HL-60/S4 treated with retinoic acid at 250 ng/mL for 4 days and 3 days (cell line): ENCODE data around the gene CPA4.

Experiments used
- in situ Hi-C: fragments of 300-500 bp; cut with MboI; formaldehyde crosslinking; loops from 2 replicates; pipeline ENCODE4 v1.7.0; 2022; ENCODE audit warnings: low sequenced_read_pairs

Gene CPA4

DNA sequence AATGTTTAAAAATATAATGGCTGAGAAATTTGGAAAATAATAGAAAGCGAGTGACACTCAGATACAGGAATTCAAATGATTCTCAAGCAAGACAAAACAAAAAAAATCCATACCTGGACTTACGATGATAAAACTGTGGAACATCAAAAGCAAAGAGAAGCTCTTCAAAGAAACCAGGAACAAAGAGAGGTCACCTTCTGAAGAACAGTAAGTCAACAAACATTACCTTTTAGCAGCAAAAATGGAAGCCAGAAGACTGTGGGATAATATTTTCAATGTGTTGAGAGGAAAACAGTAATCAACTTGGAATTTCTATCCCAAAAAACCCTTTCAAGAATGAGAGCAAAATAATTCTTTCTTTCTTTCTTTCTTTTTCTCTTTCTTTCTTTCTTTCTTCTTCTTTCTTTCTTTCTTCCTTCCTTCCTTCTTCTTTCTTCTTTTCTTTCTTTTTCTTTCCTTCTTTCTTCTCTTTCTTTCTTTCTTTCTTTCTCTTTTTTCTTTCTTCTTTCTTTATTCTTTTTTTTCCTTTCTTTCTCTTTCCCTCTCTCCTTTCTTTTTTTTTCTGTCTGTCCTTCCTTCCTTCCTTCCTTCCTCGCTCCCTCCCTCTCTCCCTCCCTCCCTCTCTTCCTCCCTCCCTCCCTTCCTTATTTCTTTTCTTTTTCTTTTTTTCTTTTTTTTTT is 49.9 kb downstream of the CPA4 start:
- in situ Hi-C loops: no loop called here

DNA sequence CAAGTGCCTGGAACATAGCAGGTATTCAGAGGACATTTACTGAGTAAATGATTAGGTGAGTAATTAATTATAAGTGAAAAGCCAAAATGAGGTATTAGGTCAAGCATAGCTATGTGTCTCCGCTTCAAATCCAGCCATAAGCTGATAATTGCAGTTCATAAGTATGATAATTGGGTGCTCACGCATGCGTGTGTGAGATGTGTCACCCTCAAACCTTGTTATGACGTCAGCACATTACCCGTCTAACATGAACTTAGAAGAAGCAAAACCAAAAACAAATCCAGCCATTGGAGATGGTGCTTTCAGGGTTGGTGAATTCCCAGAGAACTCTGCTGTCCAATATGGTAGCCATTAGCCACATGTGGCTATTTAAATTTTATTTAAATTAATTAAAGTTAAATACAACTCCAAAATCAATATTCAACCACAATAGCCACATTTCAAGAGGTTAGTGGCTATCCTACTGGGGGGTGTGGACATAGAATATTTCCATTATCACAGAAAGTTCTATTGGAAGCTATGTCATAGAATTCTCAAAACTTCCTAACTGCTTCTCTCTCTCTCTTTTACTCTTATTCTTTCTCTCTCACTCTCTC is 51.4 kb downstream of the CPA4 start, which contains the start of gene CPA5:
CPA5 (plus strand) TSS at position 546 of the 596 bp plus-strand sequence. CDS start 1,670 bp downstream, outside the sequence.
- in situ Hi-C loops: no loop called here

DNA sequence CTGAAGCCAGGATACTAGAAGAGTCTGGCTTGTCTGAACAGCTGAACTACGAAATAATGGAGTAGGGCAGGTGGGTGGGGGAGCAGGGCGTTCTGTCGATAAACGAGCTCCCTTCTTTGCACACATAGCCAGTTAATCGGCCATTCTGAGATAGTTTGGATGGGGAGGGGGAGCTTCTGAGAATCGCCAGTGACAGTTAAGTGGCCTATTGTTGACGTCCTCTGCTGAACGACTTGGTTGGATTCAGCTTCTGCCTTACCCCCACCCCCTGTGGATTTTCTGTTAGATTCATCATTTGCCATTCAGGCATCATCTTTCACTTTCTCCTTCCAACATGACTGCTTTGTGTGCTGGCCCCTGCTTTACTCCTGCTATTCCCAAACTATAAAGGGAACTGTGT is 52.2 kb downstream of the CPA4 start:
- in situ Hi-C loops: no loop called here

DNA sequence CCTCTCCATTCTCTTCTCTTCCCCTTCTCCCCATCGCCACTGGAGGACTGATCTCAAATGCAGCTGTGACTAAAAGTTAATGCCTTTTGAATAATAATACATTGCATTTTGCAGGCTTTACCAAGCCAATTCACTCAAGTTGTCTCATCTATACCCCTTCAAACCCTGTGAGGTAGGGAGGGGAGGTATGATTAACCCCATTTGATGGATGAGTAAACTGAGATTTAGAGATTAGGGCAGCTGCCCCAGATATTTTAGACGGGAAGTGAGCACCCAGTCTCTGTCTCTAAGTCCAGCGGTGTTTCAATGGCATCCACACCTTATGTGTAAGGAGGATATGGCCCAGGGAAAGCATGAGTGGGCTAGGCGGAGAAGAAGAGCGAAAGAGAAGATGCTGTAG is 52.8 kb downstream of the CPA4 start:
- in situ Hi-C loops: no loop called here

DNA sequence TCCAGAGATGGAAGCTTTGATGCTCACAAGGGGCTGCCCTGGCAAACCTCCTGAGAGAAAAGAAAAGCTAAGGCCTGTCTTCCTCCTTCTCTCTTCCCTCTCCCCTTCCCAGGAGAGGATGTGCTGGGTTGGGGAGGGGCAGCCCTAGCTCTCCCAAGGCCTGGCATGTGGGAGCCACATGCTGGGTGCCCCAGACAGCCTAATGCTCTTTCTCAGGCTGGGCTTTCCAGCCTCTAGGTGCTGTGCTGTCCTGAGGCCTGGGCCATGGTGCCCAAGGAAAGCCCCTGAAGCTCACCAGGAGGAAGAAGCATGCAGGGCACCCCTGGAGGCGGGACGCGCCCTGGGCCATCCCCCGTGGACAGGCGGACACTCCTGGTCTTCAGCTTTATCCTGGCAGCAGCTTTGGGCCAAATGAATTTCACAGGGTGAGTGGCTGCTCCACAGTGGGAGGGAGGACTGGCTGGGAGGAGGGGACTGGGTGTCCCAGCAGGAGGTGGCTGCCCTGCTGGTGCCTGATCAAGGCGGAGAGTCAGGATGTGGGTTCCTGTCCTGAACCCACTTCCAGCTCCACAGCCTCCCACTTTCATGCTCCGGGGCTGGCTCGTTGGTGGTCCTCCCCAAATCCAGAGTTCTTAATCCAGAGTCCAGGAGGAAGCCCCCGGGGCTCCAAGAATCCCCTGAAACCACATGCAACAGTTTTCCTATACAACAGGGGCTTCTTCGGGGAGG is 53.4 kb downstream of the CPA4 start:
- in situ Hi-C loops: no loop called here

DNA sequence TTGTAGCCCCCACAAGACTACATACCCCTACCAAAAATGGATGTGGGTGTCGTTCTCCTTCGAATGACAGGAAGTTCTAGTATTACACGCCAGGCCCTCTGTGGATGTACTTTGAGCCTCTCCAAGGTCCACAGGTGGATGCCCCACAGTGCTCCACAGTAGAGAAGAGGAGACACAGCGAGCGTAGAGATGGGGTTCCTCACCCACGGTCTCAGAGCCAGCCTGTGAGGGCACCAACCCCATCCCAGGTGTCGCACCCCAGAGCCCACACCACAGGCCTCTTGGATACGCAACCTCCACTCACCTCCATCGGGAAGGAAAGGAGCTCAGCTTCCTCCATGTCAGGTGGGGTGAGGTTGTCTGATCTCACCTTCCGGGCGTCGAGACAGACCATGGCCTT is 54.0 kb downstream of the CPA4 start:
- in situ Hi-C loops: no loop called here

DNA sequence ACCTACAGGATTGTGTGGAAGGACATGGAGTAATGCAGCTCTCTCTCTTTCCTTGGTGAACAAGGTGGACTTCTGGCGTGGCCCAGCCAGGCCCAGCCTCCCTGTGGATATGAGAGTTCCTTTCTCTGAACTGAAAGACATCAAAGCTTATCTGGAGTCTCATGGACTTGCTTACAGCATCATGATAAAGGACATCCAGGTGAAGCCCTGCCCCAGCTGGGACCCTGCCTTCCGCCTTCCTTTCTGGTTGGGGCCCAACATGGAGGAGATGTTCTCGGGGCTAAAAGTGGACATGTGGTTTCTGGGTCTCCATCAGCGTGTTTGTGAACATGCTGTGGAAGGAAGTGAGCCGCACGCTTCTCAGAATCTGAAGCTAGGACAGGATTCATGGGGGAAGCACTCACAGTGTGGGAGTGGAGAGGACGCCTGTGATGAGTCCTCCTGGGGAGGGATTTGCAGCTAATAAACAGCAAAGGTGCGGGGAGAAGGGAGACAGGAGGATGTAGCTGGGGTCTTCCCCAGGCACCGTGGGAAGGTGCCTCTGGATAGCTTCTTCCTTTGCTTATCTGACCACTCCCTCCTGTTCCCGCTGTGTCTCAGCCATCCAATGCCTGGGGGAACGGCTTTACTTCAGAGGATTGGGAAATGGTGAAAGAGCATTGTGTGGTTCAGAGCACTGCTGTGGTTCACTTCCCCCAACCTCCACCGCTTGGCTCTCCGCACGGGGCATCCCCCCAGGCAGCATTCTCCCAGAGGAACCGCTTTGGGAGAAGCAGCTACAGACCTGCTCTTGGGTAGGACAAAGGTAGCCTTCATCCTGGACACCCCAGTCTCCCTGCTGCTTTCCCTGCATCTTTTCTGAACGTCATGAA is 57.2 kb downstream of the CPA4 start:
- in situ Hi-C loops: no loop called here

DNA sequence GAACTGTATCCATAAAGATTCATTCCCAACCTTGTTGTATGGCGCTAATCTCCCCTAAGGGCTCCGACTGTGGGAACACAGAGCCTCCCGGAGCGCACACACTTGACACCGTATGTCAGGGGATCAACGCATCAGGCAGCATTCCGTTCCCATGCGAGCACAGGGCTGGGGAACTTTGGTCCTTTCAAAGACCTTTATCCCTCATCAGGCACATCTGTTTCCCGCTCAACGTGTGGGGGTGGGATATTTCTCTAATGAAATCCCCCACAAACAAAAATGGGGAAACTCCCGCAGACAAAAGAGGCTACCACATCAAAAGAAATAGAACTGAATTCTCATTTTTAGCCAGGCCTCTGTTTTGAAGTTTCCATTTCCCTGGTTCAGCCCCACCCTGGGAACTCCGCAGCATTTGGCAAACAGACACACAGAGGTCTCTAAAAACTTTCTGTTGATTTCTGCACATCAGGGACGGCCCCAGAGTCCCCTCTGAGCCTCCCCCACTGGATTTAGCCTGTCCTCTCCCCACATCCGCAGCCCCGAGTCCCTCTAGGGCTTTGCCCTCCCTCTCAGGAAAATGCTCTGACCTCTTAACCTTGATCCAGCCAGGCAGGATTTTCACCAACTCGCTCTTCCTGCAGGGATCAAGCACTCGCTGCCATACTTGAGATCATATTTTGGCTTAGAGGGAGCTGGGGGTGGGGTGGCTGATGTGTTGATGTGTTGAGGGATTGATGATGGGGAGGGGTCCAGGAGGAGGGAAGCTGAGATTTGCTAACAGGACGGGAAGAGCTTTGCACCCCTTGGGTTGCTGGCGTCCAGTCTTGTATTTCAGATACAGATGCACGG is 58.2 kb downstream of the CPA4 start:
- in situ Hi-C loops: no loop called here

DNA sequence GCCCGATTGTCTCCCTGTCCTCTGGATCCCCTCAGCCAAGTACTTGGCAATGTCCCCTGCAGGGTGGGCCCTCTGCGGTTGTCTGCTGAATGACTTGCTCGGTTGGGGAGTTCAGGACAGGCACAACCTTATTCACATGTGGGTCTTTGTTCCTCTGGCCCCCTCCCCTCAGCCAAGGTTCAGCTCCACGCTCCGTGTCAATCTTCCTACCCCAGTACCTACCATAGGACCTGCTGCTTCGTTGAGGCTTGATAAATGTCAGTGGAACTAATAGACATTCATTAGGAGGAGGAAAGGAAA is 58.8 kb downstream of the CPA4 start:
- in situ Hi-C loops: no loop called here

DNA sequence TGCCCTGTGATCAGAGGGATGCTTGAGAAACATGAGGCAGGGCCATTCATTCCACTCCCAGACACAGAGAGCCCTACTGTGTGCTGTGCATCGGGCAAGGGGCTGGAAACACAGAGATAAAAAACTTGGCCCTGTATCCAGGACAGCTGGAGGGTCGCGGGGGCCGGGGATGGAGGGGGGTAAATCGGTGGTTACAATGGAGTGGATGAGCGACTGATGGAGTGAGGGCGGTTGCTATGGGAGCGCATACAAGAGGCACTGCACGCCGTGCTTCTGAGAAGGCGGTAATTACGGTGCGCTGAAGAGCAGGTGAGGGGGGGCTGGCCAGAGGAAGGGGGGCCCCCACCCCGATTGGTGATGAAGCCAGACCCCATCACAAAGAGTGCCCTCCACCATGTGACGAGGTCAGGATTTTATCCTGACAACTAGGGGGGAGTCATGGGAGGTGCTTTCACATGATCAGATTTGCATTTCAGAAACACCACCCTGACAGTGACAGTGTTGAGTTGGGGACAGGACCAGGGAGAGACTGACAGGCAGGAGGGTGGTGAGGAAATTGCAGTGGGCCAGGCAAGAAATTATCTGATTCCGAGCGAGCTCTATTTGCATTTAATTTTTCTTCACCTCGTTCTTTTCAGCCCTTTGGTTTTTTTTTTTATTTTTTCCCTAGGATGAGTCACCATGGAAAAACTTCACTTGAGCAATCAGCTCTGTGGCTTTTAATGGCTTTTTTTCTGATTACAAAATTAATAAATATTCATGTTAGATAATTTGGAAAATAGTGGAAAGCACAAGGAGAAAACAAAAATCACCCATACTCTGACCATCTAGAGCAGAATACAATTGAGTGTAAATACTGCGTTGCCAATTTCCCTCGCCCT is 59.5 kb downstream of the CPA4 start:
- in situ Hi-C loops: no loop called here

DNA sequence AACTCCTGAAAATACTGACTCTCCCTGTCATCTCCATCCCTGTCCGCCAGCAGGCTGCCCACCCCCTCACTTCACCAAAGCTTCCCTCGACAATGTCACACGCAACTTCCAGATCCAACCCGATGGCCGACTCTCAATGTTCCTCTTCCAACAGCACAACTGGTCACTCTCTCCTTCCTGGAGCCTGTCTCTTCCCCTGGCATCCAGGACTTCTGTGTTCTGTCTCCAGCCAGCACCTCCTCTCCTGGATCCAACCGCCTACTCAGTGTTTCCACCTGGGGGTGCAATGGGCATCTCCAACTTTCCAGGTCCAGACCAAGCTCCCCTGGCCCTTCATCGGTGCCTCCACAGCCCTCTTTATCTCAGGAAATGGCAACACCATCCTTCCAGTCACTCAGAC is 60.2 kb downstream of the CPA4 start:
- in situ Hi-C loops: no loop called here

DNA sequence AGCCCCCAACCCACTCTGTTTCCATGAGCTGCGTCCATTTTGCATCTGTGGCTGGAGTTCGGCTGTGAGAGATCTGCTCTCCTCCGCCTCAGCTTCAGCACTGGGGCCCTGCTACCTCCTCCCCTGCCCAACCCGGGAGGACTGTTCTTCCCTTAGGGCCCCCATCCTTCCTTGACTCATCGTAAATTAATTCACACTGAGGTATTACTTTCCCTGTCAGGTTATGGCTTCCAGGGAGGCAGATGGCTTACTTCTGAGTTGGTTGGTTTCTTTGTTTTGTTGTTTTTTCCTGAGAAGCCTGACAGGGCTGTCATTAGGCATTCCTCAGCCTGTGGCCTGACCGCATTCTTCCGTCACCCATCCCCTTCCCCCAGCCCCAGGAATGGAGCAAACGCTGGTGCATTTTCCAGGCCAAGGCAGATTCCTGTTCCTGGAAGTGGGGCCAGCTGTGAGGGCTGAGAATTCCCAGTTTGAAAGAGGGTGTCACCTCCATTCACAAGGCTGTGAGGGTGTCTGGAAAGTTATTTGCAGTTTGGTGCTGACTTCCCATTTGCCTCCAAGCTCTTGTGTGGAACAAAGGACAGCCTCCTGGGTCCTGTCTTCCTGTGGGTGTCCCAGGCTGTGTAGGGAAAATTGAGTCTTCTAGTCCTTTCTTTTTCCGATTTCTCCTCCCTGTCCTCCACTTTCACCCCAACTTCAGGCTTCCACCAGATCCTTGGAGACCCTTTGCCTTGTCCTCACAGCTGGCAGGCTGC is 63.3 kb downstream of the CPA4 start:
- in situ Hi-C loops: no loop called here

DNA sequence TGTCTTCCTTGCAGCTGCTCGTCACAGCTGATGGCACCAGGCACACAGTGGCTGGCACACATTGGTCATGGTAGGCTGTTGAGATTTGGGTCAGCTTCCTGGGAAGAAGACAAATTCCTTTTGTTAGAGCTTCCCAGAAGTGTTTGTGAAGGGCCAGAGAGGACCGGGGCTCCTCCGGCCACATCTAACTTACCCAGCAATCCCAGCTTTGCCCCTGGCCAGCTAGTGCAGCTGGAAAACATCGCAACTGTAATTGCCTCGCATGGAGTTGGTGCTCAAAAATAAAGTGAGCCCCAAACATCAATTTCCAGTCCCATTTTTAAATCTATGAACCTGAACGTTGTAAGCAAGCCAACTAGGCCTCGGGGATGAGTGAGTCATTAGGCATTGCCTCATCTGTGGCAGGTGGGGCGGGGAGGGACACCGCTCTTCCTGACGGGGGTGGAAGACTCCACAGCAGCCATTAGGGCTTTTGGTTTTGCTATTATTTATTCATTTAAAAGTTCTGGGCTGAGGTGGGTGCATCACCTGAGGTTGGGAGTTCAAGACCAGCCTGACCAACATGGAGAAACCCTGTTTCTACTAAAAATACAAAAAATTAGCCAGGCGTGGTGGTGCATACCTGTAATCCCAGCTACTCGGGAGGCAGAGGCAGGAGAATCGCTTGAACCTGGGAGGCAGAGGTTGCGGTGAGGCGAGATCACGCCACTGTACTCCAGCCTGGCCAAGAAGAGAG is 64.1 kb downstream of the CPA4 start:
- in situ Hi-C loops: no loop called here

DNA sequence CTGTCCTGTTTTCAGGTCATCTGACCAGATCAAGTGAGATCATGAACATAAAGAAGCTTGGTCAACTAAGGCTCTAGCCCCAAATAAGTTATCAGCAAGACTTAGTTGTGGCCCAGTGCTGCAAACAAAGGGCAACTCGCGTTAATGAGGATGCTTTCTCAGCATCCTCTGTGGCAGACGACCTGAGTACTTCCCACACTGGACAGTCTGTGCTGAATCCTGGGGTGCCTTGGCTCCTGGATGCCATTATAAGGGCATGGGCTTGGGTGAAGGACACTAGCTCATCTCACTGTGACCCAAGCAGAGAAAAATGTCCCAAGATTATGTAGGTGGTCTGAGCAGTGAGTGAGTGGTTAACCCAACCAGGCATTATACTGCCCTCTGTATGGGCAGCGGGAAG is 65.5 kb downstream of the CPA4 start:
- in situ Hi-C loops: no loop called here

DNA sequence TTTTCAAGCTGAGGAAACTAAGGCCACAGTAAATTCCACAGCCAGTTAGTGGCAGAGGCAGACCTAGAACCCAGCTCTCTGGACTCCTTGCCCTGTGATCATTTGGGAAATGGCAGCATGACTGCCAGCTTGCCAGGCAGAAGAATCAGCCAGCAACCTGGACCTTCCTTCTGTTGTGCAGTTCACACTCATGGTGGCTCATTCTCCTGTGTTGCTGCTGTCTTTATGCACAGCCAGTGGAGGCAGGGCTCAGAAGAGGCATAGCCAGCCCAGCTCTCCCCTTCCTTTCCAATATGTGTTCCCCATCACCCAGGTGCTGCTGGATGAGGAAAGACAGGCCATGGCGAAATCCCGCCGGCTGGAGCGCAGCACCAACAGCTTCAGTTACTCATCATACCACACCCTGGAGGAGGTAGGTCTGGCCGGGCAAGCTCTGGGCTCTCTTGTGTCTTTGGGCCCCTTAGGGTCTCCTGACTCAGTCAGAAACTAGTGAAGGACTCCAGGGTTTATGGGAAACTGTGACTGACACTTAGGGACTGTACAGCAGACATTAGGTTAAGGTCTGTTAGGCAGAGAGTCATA is 66.4 kb downstream of the CPA4 start:
- in situ Hi-C loops: no loop called here

DNA sequence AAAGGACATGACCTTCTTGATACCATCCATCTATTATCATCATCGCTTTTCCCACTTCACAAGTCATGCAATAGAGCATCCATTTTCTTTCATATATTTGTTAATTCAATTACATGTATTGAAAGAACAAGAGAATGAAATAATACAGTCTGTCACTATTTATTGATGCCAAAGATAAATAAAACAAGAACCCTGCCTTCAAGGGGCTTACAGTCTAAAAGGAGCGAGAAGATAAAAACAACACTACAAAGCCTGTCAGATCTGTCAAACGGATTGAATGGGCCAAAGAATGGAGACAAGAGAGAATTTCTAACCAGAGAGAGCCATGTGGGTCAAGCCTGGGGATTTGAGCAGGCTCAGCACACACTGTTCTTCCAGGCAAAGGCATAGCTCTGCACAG is 67.6 kb downstream of the CPA4 start:
- in situ Hi-C loops: no loop called here

DNA sequence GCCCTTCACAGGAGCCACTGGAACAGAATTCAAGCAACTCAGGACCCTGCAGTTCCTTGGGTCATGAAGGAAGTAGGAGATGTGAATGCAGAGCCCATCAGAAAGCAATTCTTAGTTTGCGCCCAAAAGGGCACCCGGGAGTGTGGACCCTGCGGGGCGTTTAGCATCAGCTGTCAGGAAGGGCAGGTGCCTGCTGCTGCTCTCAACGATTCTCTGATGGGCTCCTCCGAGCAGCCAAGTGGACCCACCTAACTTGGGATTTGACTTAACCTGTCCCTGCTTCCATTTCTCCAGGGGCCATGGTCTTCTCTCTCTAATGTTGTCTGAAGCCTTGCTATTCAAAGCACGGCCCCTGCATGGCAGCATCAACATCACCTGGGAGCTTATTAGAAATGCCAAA is 68.7 kb downstream of the CPA4 start:
- in situ Hi-C loops: no loop called here
